Suprapubic skin (tissue), 4 donors: ENCODE data around the gene PNPLA2. TPM values are rescaled to one million over a fixed set of nuclear protein-coding genes. Genes with fewer than 3 reads are reported as not detected.

ENCODE experiments used
- DNase-seq, 2 donors: peaks; one replicate each; pipeline ENCODE4 v3.0.0-alpha.2; 2019; ENCODE audit warnings: low spot score in 2 of 2
- H3K27ac ChIP-seq: fragments of 200-600 bp; sonication (generic); one replicate; pipeline ENCODE4 v1.5.1; 2019
- H3K27me3 ChIP-seq: fragments of 200-600 bp; sonication (generic); one replicate; pipeline ENCODE4 v1.5.1; 2019
- H3K36me3 ChIP-seq: fragments of 200-600 bp; sonication (generic); one replicate; pipeline ENCODE4 v1.5.1; 2019
- H3K4me1 ChIP-seq: fragments of 200-600 bp; sonication (generic); one replicate; pipeline ENCODE4 v1.5.1; 2019
- H3K4me3 ChIP-seq: fragments of 200-600 bp; sonication (generic); one replicate; pipeline ENCODE4 v1.5.1; 2019; ENCODE audit warnings: mild to moderate bottlenecking
- H3K9me3 ChIP-seq: fragments of 200-600 bp; sonication (generic); one replicate; pipeline ENCODE4 v1.5.1; 2019
- CTCF ChIP-seq, 2 donors: fragments of 200-600 bp in 1 of 2; fragments of 450-650 bp in 1 of 2; sonication (generic) in 1 of 2; IDR thresholded peaks; one replicate each; pipeline ENCODE4 v1.5.1; 2016 to 2019; ENCODE audit warnings: antibody characterized with exemption in 2 of 2, mild to moderate bottlenecking in 1 of 2, moderate library complexity in 1 of 2
- EP300 ChIP-seq: sonication (generic); formaldehyde crosslinking; IDR thresholded peaks from one replicate; pipeline ENCODE4 v1.6.1; 2017; ENCODE audit warnings: antibody characterized with exemption
- POLR2A ChIP-seq, 2 donors: fragments of 450-650 bp; IDR thresholded peaks; one replicate each; pipeline ENCODE4 v1.6.1; 2017; ENCODE audit warnings: antibody characterized with exemption in 2 of 2, mild to moderate bottlenecking in 2 of 2, moderate library complexity in 2 of 2
- POLR2AphosphoS5 ChIP-seq, 3 donors: sonication (generic); formaldehyde crosslinking; IDR thresholded peaks; one replicate each; pipeline ENCODE4 v1.6.1; 2017; ENCODE audit warnings: antibody characterized with exemption in 3 of 3
- WGBS: methylation state at CpG from one replicate; pipeline ENCODE4 v1.1.5; 2018; 5-methylcytosine and 5-hydroxymethylcytosine counted together
- total RNA-seq, 4 donors: library from RNA; depleted of rRNA; stranded (reverse); fragments of >200 nt; gene quantifications; one replicate each; pipeline ENCODE4 v1.1.0, GENCODE V29; 2016

PNPLA2 gene
- total RNA-seq, 4 donors from 2014 or later, result 74.9 to 117 (median 85.9) TPM

- 91% methylated on average over 18 of the region's 28 CpGs for WGBS
- TF ChIP-seq POLR2AphosphoS5 (IDR thresholded peaks at IDR 0.05) (no peak), POLR2A (IDR thresholded peaks at IDR 0.05) (no peak), EP300 (no peak), CTCF (IDR thresholded peaks at IDR 0.05) (no peak)
- Histone ChIP-seq H3K9me3 (no peaks in the 10 kb centered on the region), H3K36me3 (peaks cover 23% of the 10 kb centered on the region), H3K4me3 (no peak overlapping the region), H3K4me1 (peaks cover 30% of the 10 kb centered on the region), H3K27me3 (no peaks in the 10 kb centered on the region), H3K27ac (no peak overlapping the region)
- no peak for DNase-seq
Observed at GRCh38 chr11:802693-803466, 15.8 kb upstream of the PNPLA2 start.

- peaks cover 32% of the 10 kb centered on the region for H3K4me1 ChIP-seq
- WGBS, result 100% methylated on average over 1 of the region's 8 CpGs
- TF ChIP-seq POLR2A (IDR thresholded peaks at IDR 0.05) (no peak), POLR2AphosphoS5 (IDR thresholded peaks at IDR 0.05) (no peak), EP300 (no peak), CTCF (IDR thresholded peaks at IDR 0.05) (no peak)
Observed at GRCh38 chr11:803467-803742, 15.3 kb upstream of the PNPLA2 start.

GRCh38 chr11:803770-804598, 14.7 kb upstream of the PNPLA2 start:
- H3K36me3 ChIP-seq, result peaks cover 23% of the 10 kb centered on the region
- H3K4me3 ChIP-seq, result peak overlapping the region; percentile 67
- H3K9me3 ChIP-seq, result no peaks in the 10 kb centered on the region
- H3K27me3 ChIP-seq, result no peaks in the 10 kb centered on the region
- TF ChIP-seq EP300 (no peak), CTCF (IDR thresholded peaks at IDR 0.05) (no peak), POLR2A (IDR thresholded peaks at IDR 0.05) (no peak), POLR2AphosphoS5 (IDR thresholded peaks at IDR 0.05) (no peak)
- DNase-seq, result no peak
- no peak overlapping the region for H3K27ac ChIP-seq
- H3K4me1 ChIP-seq, result peaks cover 37% of the 10 kb centered on the region
- WGBS, result 78% methylated on average over 8 of the region's 26 CpGs

More at GRCh38 chr11:803467-803742, 15.3 kb upstream of the PNPLA2 start:
- Histone ChIP-seq H3K4me3 (no peak overlapping the region), H3K27me3 (no peaks in the 10 kb centered on the region), H3K36me3 (peaks cover 23% of the 10 kb centered on the region), H3K27ac (no peak overlapping the region), H3K9me3 (no peaks in the 10 kb centered on the region)
- DNase-seq, result no peak

- 5% methylated on average over 12 of the region's 18 CpGs for WGBS
- Histone ChIP-seq H3K27ac (peak overlapping the region; percentile 92), H3K9me3 (no peaks in the 10 kb centered on the region)
Observed at GRCh38 chr11:804599-804964, 14.1 kb upstream of the PNPLA2 start.

More at GRCh38 chr11:804599-804964, 14.1 kb upstream of the PNPLA2 start:
- H3K4me1 ChIP-seq, result peaks cover 37% of the 10 kb centered on the region
- peaks cover 23% of the 10 kb centered on the region for H3K36me3 ChIP-seq
- H3K4me3 ChIP-seq, result peak overlapping the region; percentile 67
- TF ChIP-seq EP300, result no peak
- TF ChIP-seq POLR2AphosphoS5 (IDR thresholded peaks at IDR 0.05), result no peak
- no peak for TF ChIP-seq CTCF (IDR thresholded peaks at IDR 0.05)
- H3K27me3 ChIP-seq, result no peaks in the 10 kb centered on the region
- DNase-seq, result no peak
